Erythroblast (primary cell): ENCODE measurements around the gene SETD7.

Experiments
- GATA1 ChIP-seq: IDR thresholded peaks from 2 replicates; pipeline ENCODE4 v1.6.1; 2011; ENCODE audit warnings: low read depth, mild to moderate bottlenecking, control low read depth, low read length, moderate library complexity
- POLR2A ChIP-seq: IDR thresholded peaks from 2 replicates; pipeline ENCODE4 v1.6.1; 2011; ENCODE audit warnings: mild to moderate bottlenecking, low read length

- TF ChIP-seq POLR2A (no peak), GATA1 (no peak)
These were observed 97.5 kb downstream of the SETD7 start for GRCh38 chr4:139458543-139458942.
